Measurements from ENCODE around the gene LRRC4.

LRRC4 gene

DNA sequence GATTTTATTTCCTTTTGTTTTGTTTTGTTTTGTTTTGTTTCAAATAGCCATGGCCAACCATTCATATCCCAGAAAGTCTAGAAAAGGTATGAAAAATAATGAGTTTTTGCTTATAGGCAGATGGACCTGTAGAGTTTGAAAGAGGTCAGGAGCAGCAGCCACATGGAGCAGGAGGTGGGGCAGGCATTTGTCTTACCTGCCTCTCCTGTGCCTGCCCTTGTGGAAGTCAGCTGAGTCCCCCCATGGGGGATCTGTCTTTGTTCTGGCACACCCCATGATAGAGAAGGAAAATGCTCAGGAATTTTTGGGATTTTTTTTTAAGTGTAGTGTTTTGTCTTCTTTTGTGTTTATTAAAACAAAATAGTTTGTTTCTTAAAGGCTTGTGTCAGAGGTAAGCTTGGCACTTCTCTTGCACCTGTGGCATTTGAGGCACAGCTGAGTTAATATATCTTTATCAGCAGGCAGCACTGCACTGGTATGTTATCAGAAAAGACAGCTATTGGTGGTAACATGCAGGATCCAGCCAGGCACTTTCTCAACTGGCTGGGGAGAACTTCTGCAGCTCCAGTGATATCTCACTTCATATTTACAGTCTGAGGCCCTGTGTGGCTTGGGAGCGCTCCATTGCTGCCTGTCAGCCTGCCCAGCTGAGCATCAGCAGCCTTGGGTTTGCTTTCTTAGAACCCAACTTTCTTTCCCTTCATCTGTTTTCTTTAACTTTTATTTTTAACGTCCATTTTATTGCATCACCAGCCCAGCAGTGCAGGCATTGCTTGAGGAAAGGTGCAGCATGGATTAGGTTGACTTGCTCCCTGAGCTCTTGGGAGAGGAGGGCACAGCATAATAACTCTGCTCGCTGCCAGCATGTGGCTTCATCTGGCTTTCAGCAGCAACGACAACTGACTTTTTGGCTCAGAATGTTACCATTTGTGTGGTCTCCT lies 44.4 kb downstream of the LRRC4 start:
- H3K9me3 ChIP-seq (ENCODE audit: insufficient read depth, low read depth, low read length), result no peaks in the 10 kb centered on the region
- H3K36me3 ChIP-seq (ENCODE audit: insufficient read depth, low read depth, low read length), result peaks cover 14% of the 10 kb centered on the region
- H3K4me3 ChIP-seq (ENCODE audit: low read length), result no peak overlapping the region
- no peaks in the 10 kb centered on the region for H3K27me3 ChIP-seq (ENCODE audit: insufficient read depth, low read length)
- H3K27ac ChIP-seq (ENCODE audit: low read length), result no peak overlapping the region
- H3K9ac ChIP-seq (ENCODE audit: low read depth, low read length), result no peak overlapping the region
- H3K4me1 ChIP-seq (ENCODE audit: insufficient read depth, low read length), result peaks cover 17% of the 10 kb centered on the region

DNA sequence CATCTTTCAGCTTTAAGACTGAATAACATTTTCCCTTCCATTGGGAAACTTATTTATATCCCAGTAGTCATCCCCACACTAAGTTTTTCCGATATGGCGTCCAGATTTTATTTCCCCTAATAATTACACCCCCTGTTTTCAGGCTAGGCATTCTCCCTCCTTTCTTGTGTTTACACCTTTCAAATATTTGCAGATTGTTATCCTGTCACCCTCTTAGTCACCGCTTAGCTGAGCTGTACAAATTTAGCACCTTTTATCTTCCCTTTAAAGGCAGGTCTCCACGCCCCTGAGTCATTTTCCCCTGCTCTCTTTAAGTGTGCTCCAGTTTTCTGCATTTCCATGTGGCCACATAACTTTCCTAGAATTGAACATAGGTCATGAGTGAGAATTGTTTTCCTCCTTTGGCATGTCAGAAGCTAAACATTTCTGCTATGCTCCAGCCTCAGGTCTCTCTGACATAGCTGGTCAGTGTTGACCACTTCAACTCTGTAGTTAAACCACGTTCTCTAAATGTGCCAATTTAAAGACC lies 47.4 kb downstream of the LRRC4 start:
- no peak overlapping the region for H3K27ac ChIP-seq (ENCODE audit: low read length)
- H3K9ac ChIP-seq (ENCODE audit: low read depth, low read length), result no peak overlapping the region
- H3K4me3 ChIP-seq (ENCODE audit: low read length), result no peak overlapping the region
- H3K9me3 ChIP-seq (ENCODE audit: insufficient read depth, low read depth, low read length), result peaks cover 5% of the 10 kb centered on the region; the same call in 1 of the 2 replicates
- H3K27me3 ChIP-seq (ENCODE audit: insufficient read depth, low read length), result no peaks in the 10 kb centered on the region
- H3K36me3 ChIP-seq (ENCODE audit: insufficient read depth, low read depth, low read length), result no peaks in the 10 kb centered on the region; the same call in 1 of the 2 replicates
- peaks cover 25% of the 10 kb centered on the region for H3K4me1 ChIP-seq (ENCODE audit: insufficient read depth, low read length)

DNA sequence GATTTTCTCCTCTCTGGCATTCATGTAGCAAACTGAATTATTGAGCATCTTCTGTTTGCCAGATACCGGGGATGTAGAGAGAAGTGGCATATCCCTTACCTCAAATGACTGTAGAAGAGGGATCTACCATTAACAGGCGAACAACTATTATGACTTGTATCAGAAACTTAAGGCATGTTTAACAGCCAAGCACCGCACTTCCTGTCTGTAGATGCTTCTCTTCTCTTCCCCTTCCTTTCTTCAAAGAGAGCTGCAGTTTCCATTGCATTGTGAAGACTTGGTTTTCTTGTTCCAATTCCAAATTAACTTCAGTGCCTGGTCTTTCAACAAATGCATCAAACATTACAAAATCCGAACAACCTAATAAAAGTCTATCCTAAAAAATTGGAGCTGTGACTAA lies 49.3 kb downstream of the LRRC4 start:
- Histone ChIP-seq H3K27me3 (ENCODE audit: insufficient read depth, low read length) (no peaks in the 10 kb centered on the region), H3K4me3 (ENCODE audit: low read length) (no peak overlapping the region), H3K36me3 (ENCODE audit: insufficient read depth, low read depth, low read length) (peaks cover 13% of the 10 kb centered on the region), H3K27ac (ENCODE audit: low read length) (no peak overlapping the region), H3K9ac (ENCODE audit: low read depth, low read length) (no peak overlapping the region), H3K4me1 (ENCODE audit: insufficient read depth, low read length) (peaks cover 21% of the 10 kb centered on the region), H3K9me3 (ENCODE audit: insufficient read depth, low read depth, low read length) (peaks cover 22% of the 10 kb centered on the region)

DNA sequence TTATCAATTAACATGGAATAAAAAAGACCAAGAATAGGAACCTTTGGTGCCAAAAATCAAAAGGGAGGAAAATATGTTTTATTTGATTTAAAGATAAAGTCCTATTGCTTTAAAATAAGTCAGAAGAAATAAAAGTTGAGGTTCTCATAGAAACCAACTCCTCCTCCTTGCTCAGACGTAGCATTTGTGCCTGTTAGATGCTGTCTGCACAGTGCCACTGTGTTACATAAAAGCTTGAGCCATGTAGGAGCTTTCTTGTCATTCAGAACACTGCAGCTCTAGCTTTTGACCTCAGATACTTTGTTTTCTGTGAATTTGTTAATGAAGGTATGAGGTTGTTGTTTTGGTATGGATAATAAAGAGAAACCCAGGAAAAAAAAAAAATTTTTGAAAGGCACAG lies 50.3 kb downstream of the LRRC4 start:
- Histone ChIP-seq H3K4me1 (ENCODE audit: insufficient read depth, low read length) (peaks cover 13% of the 10 kb centered on the region), H3K9ac (ENCODE audit: low read depth, low read length) (no peak overlapping the region), H3K27ac (ENCODE audit: low read length) (no peak overlapping the region), H3K36me3 (ENCODE audit: insufficient read depth, low read depth, low read length) (peaks cover 18% of the 10 kb centered on the region), H3K4me3 (ENCODE audit: low read length) (no peak overlapping the region), H3K27me3 (ENCODE audit: insufficient read depth, low read length) (no peaks in the 10 kb centered on the region), H3K9me3 (ENCODE audit: insufficient read depth, low read depth, low read length) (peaks cover 22% of the 10 kb centered on the region)

DNA sequence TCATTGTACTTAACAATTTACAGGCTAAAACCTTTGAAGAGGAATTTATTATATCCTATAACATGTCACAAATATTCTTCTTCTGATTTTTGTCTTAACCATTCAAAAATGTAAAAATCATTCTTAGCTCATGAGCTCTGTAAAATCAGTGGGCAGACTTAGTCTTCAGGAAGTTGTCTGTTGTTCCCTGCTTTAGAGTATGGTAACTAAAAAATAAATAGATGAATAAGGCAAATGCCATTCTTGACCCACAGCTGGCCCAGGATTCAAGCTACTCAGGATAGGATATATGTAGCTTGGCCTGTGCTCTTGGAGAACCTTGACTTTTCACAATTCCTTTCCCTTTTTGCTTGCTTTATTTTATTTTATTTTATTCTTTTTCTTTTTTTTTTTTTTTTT lies 51.5 kb downstream of the LRRC4 start:
- Histone ChIP-seq H3K27ac (ENCODE audit: low read length) (no peak overlapping the region), H3K4me1 (ENCODE audit: insufficient read depth, low read length) (peaks cover 8% of the 10 kb centered on the region), H3K36me3 (ENCODE audit: insufficient read depth, low read depth, low read length) (peaks cover 18% of the 10 kb centered on the region), H3K9ac (ENCODE audit: low read depth, low read length) (no peak overlapping the region), H3K27me3 (ENCODE audit: insufficient read depth, low read length) (no peaks in the 10 kb centered on the region), H3K9me3 (ENCODE audit: insufficient read depth, low read depth, low read length) (peaks cover 22% of the 10 kb centered on the region), H3K4me3 (ENCODE audit: low read length) (no peak overlapping the region)

DNA sequence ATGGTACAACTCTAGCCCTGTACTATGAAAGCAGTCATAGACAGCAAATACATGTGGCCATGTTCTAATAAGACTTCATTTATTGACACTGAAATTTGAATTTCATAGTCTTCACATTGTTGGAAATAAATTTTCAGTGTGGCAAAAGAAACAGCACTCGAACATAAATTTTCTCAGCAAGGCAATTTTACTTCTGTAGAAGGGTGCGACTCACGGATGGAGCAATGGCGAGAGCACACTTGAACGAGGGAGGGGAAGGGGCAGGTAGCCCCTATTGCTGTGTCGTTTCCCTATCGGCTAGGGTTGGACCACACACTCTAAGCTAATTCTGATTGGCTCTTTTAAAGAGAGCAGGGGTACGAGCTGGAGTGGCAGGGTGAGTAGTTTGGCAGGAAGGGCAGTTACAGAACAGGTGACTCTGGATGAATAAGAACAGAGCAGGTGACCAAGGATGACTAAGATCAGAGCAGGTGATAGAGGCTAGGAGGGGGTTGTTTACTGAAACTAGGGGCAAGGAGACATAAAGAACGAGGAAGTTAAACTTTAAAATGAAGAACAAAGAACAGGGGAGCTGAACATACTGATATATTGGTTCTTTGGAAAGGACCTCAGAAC lies 52.0 kb downstream of the LRRC4 start:
- H3K36me3 ChIP-seq (ENCODE audit: insufficient read depth, low read depth, low read length), result peaks cover 18% of the 10 kb centered on the region

DNA sequence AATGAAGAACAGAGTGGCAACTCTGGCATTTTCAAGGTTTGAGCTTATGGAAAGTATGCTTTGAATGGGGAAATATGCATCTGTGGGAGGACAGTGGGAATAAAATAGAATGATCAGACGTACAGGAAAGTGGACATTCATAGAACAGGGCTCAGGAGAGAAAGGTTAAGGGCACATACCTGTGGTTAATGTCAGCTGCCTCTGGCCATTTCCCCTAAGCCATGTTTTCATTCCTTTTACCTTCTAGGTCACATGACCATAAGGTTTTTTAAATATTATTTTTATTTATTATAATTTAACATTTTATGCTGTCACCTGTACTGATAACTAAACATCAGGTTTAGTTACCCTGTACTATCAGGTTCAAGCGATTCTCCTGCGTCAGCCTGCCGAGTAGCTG lies 52.8 kb downstream of the LRRC4 start:
- H3K36me3 ChIP-seq (ENCODE audit: insufficient read depth, low read depth, low read length), result peaks cover 18% of the 10 kb centered on the region
- H3K9ac ChIP-seq (ENCODE audit: low read depth, low read length), result no peak overlapping the region
- H3K4me3 ChIP-seq (ENCODE audit: low read length), result no peak overlapping the region
- peaks cover 12% of the 10 kb centered on the region for H3K4me1 ChIP-seq (ENCODE audit: insufficient read depth, low read length)
- no peak overlapping the region for H3K27ac ChIP-seq (ENCODE audit: low read length)
- peaks cover 22% of the 10 kb centered on the region for H3K9me3 ChIP-seq (ENCODE audit: insufficient read depth, low read depth, low read length)
- H3K27me3 ChIP-seq (ENCODE audit: insufficient read depth, low read length), result no peaks in the 10 kb centered on the region

More for the DNA sequence above, 52.0 kb downstream of the LRRC4 start:
- Histone ChIP-seq H3K27ac (ENCODE audit: low read length) (no peak overlapping the region), H3K9ac (ENCODE audit: low read depth, low read length) (no peak overlapping the region), H3K4me1 (ENCODE audit: insufficient read depth, low read length) (peaks cover 9% of the 10 kb centered on the region), H3K27me3 (ENCODE audit: insufficient read depth, low read length) (no peaks in the 10 kb centered on the region), H3K9me3 (ENCODE audit: insufficient read depth, low read depth, low read length) (peaks cover 22% of the 10 kb centered on the region), H3K4me3 (ENCODE audit: low read length) (no peak overlapping the region)

Measured in iPS-20b (cell line).